ENCODE measurements around the gene ECHDC3.
A peak's percentile ranks its signal among the peaks of the same experiment; 100 is the strongest.

Gene ECHDC3

GRCh38 chr10:11782793-11783557, 40.8 kb downstream of the ECHDC3 start:
- DNase-seq (ENCODE audit: low read depth in 2 of 2) = peak; percentile 17 to 30

- DNase-seq (ENCODE audit: low read depth in 2 of 2) = no peak
Observed at GRCh38 chr10:11783558-11783865, 41.3 kb downstream of the ECHDC3 start.

- no peak for DNase-seq (ENCODE audit: low read depth in 2 of 2)
Observed at GRCh38 chr10:11787374-11787773, 45.2 kb downstream of the ECHDC3 start.

- no peak for DNase-seq (ENCODE audit: low read depth in 2 of 2)
Observed at GRCh38 chr10:11787846-11788245, 45.7 kb downstream of the ECHDC3 start.

- DNase-seq (ENCODE audit: low read depth in 2 of 2) = no peak
Observed at GRCh38 chr10:11789306-11789705, 47.1 kb downstream of the ECHDC3 start.

- DNase-seq (ENCODE audit: low read depth in 2 of 2) = no peak
Observed at GRCh38 chr10:11789956-11790355, 47.8 kb downstream of the ECHDC3 start.

GRCh38 chr10:11793762-11794479, 51.7 kb downstream of the ECHDC3 start:
- no peak for DNase-seq (ENCODE audit: low read depth in 2 of 2)

- no peak for DNase-seq (ENCODE audit: low read depth in 2 of 2)
Observed at GRCh38 chr10:11794566-11794965, 52.4 kb downstream of the ECHDC3 start.

GRCh38 chr10:11795101-11795920, 53.1 kb downstream of the ECHDC3 start:
- no peak for DNase-seq (ENCODE audit: low read depth in 2 of 2)

GRCh38 chr10:11796474-11796873, 54.3 kb downstream of the ECHDC3 start:
- DNase-seq (ENCODE audit: low read depth in 2 of 2) = no peak

GRCh38 chr10:11797281-11797680, 55.1 kb downstream of the ECHDC3 start:
- no peak for DNase-seq (ENCODE audit: low read depth in 2 of 2)

GRCh38 chr10:11797847-11798633, 55.9 kb downstream of the ECHDC3 start:
- no peak for DNase-seq (ENCODE audit: low read depth in 2 of 2)

GRCh38 chr10:11798845-11799735, 56.9 kb downstream of the ECHDC3 start:
- DNase-seq (ENCODE audit: low read depth in 2 of 2) = no peak

- DNase-seq (ENCODE audit: low read depth in 2 of 2) = no peak
Observed at GRCh38 chr10:11799736-11800080, 57.5 kb downstream of the ECHDC3 start.

GRCh38 chr10:11804336-11804735, 62.2 kb downstream of the ECHDC3 start:
- DNase-seq (ENCODE audit: low read depth in 2 of 2) = no peak

GRCh38 chr10:11805792-11806191, 63.6 kb downstream of the ECHDC3 start:
- no peak for DNase-seq (ENCODE audit: low read depth in 2 of 2)

- no peak for DNase-seq (ENCODE audit: low read depth in 2 of 2)
Observed at GRCh38 chr10:11806706-11807105, 64.5 kb downstream of the ECHDC3 start.

GRCh38 chr10:11808808-11809207, 66.6 kb downstream of the ECHDC3 start:
- no peak for DNase-seq (ENCODE audit: low read depth in 2 of 2)

GRCh38 chr10:11810313-11810766, 68.2 kb downstream of the ECHDC3 start:
- no peak for DNase-seq (ENCODE audit: low read depth in 2 of 2)

GRCh38 chr10:11810973-11811372, 68.8 kb downstream of the ECHDC3 start:
- DNase-seq (ENCODE audit: low read depth in 2 of 2) = no peak

- no peak for DNase-seq (ENCODE audit: low read depth in 2 of 2)
Observed at GRCh38 chr10:11813177-11813576, 71.0 kb downstream of the ECHDC3 start.

Measured in fibroblast of skin of left quadriceps (primary cell).